HG02973 (cell line): ENCODE results near the gene ZNF664.

Experiments used
- ATAC-seq: cut with Tn5 transposase; IDR thresholded peaks from one replicate; pipeline ENCODE4 v1.9.1; 2021; ENCODE audit warnings: moderate library complexity; ENCODE audit not compliant: unreplicated experiment

ZNF664 gene

DNA sequence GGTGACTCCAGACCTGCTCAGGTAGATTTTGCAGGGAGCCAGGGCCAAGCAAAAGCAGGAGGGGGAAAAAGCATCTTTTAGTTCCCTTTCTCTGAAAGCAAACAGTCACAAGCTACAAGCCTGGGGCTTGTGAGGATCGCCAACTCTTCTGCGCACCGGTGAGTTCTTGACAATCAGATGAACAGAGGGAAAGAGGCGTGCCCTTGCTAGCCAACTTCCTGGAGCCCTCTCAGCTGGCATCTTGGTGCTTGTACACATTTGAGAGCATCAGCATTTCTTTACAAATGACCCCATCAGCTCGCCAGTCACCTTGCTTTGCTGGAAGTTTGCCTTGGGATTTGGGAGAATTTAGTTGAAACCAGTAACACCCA, 55.5 kb downstream of the ZNF664 start:
- no peak for ATAC-seq

DNA sequence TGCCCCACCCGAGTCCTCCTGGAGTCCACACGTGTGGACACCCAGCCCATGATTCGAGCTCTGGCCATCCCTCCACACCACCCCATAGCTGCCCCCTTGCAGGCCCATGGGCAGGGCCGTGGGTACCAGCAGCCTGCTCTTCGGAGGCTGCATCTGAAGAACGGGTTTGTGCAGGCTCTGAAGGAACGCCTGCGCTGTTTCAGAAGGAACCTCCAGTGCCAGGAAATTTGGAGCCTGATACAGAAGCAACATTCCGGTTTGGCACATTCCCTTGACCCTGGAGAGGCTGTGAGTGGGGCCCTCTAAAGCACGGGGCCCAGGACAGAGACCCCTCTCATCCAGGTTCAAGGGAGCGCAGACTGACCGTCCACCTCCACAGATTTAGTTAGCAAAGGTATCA, 57.0 kb downstream of the ZNF664 start:
- no peak for ATAC-seq

DNA sequence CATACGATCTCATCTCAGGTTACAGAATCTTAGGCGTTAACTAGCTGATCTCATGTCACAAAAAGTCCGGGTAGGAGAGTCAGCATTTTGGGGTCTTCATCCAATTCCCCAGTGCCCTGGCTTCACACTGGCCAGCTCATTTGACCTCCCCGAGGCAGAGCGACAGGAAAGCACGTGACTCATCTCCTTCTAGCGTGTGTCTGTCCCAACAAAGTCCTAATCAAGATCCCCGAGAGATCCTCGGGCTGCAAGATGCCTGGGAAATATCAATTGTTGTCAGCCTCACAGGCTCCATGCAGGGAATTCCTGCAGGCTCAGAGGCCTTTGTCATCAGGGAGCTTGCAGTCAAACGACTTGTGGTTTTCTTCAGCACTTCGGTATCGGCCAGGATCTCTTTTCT, 57.5 kb downstream of the ZNF664 start:
- no peak for ATAC-seq

DNA sequence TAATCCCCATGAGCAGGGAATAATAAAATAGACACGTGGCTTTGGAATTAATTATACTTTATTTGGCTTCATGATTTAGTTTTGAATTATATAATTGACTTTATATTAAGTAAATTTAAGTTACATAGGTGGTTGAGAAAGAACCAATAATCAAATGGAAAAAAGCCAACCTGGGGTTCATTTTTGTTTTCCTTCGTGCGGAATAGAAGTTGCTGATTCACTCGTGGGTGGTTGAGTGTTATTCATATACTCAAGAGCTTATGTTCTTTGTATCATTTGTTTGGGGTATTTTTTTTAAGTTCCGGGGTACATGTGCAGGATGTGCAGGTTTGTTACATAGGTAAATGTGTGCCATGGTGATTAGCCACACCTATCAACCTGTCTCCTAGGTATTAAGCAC, 58.0 kb downstream of the ZNF664 start:
- ATAC-seq: no peak

DNA sequence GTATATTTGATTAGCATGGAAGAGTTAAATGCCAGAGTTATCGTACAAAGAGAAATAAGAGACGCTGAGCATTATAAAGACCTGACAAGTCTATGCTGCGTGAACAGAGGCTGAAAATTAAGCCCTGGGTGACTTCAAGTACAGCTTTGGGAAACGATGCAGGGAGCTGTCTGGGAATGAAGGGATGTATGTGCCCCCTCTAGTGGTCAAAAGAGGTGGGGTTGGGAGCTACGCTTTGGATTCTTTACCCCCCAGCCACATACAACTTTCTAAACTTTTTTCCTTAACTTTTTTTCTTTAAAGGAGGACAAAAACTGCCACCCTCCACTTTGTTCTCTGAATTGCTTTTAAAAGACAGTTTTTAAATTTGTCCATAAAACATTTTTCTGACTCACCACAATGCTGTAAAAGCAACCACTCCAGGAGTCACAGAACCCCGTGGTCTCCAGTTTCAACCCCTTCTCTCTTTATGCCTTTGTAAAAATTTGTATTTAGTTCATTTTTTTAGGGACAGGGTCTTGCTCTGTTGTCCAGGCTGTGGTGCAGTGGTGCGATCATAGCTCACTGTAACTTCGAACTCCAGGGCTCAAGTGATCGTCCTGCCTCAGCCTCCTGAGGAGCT, 59.4 kb downstream of the ZNF664 start:
- no peak for ATAC-seq

DNA sequence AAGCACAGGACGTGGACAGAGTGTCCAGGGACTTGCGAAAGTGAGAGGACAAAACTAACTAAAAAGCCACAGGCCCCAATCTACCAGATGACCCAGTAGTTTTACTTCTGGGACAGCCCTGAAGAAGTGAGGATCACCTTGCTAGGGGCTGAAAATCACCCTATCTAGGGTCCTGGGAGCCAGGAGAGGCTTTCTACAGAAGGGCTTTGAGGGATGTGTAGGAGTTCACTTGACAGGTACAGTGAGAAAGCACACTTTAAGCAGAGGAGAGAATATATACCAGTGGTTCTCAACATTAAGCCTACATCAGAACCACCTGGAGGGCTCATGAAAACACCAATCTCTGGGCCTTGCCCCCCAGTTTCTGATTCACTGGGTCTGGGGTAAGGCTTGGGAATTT, 60.8 kb downstream of the ZNF664 start:
- ATAC-seq: no peak

DNA sequence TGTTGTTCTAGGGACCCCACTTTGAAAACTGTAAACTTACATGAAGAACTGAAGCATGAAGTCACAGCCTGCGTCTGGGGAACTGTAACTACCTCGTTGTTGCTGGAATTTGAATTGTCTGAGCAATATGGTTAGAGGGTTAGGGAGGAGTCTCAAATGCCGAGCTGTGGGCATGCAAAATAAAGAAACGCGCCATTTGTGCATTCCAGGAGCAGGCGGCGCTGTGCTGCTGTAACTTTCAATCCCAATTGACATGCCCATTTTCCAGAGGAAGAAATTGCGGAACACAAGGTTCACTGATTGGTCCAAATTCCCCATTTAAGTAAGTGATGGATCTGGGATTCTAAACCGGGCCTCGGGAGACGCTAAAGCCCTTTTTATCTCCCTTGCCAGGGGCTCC, 61.3 kb downstream of the ZNF664 start:
- ATAC-seq: no peak

DNA sequence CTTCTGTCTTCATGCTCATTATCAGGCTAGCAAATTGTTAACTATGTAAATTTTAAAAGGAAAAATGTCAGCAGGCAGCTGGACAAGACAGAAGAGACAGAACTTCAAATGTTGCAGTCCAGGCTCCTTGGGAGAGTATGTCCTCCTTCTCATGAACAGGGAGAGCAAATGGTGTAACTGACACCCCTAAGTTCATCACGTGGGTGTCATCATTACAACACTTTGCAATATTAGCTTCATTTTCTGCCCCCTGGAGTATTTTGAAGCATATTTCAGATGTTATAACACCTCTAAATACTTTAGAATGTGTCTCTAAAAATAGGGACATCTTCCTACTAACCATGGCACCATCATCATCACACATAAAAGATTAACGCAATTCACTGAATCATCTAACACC, 62.1 kb downstream of the ZNF664 start:
- ATAC-seq: no peak

DNA sequence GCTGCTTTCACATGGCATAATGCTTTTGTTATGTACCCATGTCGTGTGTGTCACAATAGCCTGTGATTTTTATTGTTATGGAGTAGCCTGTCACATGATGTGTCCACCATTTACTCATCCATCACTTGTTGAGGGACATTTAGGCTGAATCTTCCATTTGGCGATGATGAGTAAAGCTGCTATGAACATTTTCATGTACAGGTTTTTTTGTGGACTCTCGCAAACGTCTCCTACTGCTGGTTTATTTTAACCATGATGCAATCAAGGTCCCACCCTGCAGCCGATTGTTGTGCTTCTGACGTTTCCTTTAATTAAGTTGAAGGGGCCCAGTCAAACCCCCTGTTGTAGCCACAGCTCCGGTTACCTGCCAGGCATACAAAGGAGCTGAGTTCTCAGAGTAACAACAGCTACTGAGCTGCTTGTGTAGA, 63.2 kb downstream of the ZNF664 start:
- ATAC-seq: no peak

DNA sequence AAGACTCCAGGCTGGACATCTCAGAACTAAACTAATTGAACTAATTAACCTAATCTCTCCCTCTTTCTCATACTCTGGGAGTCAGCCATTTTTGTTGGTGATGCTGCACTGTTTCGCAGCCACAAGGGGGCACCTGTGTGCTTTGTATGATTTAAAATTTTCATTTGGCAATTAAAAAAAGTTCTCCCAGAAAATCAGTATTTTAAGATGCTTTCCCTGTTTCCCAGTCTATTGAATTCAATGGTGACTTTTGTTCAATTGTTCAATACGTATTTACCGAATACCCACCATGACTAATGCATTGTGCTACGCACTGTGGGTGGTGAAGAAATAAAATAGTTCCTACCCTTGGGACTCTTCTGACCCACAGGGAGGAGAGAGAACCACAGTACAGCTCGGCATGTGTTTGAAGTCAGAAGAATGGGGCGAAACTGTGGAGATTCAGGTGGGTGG, 63.7 kb downstream of the ZNF664 start:
- ATAC-seq: no peak

DNA sequence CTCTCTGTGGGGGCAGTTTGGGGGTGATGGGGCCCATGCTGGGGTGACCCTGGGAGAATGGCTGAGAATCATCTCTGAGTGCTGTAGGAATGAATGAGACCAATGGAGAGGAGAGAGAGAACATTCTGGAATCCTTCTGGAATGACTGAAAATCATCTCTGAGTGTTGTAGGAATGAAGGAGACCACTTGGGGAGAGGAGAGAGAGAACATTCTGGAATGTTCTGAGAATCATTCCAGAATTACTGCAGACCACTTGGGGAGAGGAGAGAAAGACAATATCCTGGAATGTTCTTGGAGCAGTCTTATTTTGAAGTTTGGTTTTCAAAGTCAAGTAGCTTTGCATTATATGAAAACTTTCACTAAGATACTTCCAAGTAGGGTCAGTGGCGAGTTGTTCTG, 64.3 kb downstream of the ZNF664 start:
- no peak for ATAC-seq

DNA sequence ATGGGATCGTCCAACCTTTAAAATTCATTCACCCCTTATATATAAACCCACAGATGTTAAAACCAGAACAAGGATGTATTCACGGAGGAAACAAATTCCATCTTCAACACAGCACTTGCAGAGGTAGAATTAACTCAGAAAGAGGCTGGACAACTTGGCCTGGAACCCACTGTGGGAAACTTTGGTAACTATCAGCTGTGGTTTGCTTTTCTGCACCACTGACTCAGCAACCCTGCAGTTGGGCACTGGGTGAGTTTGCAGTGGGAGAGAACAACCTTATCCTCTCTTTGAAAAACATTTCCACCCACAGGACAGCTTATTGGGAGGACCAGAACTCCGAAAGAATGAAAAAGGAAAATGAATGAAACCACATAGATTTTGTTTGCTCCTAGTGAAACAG, 66.3 kb downstream of the ZNF664 start:
- ATAC-seq: no peak

DNA sequence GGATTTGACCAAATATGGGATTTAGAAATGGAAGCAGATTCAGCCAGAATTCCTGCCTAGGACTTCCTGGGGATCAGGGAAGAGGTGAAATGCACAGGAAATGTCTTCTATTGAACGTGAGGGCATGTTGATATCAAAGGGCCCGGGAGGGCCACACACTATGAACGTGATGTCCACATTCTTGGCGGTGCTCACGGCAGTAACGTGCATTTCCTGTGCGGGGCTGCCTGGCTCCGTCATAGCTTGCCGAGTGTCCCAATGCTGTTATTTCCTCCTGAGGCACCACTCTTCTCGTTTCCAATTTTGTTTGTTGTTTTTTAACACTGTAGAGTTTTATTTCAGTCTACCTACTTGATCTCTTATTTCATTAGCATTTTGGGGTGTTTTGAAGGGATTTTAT, 67.3 kb downstream of the ZNF664 start:
- ATAC-seq: no peak

DNA sequence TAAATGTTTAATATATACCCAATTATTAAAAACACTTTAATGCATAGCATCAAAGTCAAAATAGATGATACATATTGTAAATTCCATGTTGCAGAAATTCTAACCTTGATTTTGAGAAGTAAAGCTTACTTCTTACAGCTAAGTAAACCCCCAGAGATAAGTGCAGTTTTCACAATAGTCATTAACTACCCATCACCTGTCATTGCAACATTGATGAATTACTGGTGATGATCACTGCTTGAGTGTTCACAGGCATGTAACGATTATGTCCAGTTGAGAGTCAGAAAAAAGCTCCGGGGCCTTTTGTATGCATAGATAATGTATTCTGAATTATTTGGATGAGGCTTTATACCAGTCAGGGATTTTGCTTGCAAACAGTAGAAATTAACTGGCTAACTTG, 67.7 kb downstream of the ZNF664 start:
- ATAC-seq: no peak

DNA sequence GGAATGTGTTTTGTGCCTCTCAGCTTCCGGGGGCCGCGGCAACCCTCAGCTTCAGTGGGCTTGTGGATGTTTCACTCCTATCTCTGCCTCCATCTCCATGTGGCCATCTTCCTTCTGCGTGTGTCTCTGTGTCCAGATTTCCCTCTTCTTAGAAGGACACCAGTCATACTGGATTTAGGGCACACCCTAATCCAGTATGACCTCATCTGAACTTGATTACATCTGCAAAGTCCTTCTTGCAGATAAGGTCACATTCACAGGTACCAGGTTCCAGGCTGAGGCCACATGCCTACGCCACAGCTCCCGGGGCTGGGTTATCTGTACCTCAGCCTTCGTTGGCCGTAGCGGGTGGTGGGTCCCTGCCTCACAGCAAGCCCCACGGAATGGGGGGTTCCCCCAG, 68.9 kb downstream of the ZNF664 start:
- ATAC-seq: no peak

DNA sequence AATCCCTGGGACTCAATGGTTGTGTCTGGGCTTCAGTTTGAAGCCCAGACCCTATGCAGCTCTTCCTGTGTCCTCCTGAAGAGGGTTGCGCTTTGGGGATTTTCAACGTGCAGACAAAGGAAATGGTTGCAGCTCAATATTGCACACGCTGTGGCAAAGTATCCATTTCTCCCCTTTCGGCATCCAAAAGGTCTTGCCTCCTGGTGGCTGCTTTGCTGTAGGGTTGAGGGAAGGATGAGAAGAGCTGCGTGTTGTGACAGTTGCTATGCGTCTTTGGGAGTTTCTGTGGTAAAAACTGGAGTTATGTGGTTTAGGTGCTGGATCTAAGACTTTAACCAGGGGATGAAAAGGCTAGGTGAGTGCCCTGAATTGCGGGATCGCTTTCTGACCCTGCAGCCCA, 71.0 kb downstream of the ZNF664 start:
- no peak for ATAC-seq

DNA sequence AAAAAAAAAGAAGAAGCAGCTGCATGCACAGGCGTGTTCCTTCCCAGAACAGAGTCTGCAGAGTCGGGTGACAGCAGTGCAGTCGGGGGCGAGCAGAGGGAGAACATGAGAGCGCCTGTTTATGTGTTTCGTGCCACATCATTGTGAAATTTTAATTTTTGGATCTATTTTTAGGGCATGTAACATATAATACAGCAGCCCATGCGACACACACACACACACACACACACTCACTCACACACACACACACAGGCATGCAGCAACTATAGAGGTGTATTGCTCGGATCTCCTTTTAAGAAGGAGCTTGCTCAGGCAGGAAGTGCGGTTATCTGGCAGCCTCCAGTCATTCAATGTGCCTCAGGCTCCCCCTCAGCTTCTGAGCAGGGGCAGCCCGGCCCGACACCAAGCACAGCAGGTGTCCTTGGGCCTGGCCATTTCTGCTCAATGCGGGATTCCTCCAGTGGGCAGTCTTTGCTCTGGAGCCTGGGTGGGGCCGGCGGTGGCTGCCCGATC, 71.8 kb downstream of the ZNF664 start:
- ATAC-seq: no peak

DNA sequence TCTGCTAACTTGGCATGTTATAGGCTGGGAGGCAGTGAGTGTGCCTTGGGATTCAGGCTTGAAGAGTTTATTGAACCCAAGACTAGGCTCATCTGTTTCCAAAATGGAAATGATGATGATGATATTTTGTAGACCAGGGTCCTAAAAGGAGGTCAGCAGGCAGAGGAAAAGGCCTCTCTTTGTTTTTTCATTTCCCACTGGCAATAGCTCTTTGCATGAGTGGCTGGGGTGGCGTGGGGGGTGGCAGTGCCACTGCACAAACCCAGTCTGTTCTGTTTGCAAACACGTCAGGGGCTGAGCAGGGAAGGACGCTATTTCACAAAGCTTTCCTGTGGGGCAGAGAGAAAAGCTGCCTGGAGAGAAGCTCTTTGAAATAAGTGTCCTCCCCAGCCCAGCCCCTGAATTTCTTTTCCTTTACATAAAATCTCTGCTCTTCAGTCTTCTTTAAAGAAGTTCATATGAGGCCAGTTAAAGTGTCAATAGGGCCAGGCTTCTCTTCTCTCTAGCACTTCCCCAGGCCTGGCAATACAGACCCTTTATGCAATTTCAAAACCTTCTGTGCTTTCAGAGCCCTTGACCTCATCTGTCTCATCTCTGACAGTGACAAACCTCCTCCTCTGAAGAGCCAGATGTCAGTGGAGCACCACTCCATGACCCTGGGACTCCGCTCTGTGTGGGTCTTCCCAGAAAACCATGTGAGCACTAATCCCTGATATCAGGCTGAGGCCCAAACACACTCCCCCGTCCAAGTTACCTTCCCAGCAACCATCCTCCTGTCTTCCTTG, 72.8 kb downstream of the ZNF664 start:
- no peak for ATAC-seq

DNA sequence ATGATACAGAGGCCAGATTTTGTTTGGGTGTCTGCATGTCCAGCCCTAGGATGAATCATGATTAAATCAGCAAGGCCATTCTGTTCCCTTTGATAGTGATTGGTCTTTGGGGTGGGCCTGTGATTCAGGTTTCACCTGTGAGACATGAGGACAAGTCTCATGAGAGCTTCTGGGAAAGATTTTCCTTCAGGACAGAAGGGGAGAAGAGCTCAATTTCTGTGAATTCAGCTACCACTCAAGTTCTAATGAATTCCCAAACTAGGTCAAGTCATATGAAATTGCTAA, 73.4 kb downstream of the ZNF664 start:
- ATAC-seq: no peak

DNA sequence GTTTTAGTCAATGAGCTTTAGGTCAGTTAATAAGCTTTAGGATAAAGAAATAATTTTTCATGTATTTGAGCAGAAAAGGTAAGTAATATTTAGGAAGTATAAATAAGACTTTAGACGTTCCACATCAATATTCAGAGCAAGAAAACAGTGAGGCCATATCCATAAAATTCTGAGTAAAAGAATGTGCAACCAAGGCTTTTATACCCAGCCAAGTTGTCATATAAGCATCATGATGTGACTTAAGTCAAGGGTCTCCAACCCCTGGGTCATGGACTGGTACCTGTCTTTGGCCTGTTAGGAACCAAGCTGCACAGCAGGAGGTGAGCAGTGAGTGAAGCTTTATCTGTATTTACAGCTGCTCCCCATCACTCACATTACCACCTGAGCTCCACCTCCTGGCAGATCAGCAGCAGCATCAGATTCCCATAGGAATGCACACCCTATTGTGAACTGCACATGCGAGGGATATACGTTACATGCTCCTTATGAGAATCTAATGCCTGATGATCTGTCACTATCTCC, 74.1 kb downstream of the ZNF664 start:
- ATAC-seq: no peak

DNA sequence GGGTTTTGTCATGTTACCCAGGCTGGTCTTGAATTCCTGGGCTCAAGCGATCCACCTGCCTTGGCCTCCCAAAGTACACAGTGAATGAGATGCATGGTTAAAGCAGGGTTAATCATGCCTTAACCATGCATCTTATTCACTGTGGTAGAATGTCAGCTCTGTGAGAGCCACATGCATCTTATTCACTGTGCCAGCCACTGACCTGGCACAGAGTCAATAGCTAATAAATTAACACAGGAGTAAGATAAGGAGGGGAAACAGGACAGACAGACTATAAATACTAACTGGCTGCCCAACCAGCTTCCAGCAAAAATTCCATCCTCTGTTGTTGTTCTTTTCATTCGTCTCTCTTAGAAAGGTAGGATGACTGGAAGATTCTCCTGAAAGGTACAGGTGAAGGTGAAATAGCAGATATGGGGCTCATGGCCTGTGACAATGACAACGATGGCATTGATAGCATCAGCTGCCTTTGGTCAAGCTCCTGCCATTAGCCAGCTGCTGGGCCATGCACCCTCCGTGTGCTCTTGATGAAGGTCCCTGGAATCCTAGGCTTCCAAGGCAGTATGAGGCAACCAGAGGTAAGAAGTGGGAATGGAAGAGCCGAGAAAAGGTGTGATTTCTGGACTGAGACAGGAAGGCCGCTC, 76.6 kb downstream of the ZNF664 start:
- ATAC-seq: no peak

DNA sequence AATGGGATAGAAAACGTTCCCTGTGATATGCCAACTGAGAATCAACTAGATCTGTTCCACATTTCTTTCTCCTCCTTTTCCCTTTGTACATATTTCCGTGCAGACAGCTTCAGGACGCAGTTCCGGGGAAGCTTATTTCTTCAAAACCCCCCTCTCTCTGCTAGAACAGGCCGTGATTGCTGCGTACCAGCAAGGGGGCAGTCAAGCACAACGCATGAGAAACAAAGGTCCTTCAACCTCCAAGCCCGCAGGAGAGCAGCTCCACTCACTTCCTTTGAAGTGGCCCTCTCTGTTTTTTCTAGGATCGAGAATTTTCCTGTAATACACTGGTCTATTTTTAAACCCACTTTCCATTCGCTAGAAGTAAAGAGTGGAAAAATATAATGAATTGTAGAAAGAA, 80.8 kb downstream of the ZNF664 start:
- no peak for ATAC-seq
